Vagina (tissue), 2 donors: ENCODE data around the gene MCCC2.

Experiments
- POLR2A ChIP-seq, 2 donors: fragments of 450-650 bp; IDR thresholded peaks; one replicate each; pipeline ENCODE4 v1.6.1; 2017; ENCODE audit warnings: antibody characterized with exemption in 2 of 2, mild to moderate bottlenecking in 2 of 2, moderate library complexity in 2 of 2
- TF ChIP-seq, protein P1 (sequence below), 3 experiments: fragments of 450-650 bp in 2 of 3; fragments of 200-600 bp in 1 of 3; sonication (generic) in 1 of 3; IDR thresholded peaks; one replicate each; pipeline ENCODE4 v1.5.1; 2017 to 2019; ENCODE audit warnings: antibody characterized with exemption in 3 of 3, mild to moderate bottlenecking in 2 of 3, moderate library complexity in 2 of 3

DNA sequence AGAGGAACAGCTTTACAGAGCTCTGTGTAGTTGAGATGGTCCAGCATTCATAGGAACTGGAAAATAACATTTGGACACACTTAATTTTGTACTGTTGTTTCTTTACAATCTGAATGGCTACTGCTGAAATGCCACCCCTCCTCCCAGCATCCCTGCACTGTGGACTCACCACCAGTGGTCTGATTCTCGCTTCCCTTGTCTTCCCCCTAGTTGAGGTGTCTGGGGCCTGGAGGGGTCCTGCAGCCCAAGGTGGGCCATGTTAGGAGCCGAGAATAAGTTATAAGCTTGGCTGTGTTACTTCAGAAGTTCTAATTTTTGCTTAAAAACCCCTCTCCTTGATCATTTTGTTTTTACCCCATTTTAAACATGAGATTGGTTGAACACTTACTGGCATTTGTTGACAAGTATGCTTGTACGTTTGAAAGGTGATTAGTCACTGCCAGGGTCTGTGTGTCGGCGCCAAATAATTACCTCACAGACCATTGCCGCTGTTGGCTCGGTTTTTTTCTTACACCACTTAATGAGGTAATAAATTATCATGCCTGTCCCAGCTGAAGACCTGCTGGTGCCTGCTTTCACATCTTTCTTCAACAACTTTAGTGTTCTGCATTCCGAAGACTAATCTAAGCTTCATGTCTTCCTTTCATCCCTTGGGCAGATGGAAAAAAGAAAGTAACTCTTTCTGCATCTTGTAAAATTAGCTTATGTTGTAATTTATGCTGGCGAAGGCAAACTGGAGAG lies 65.8 kb downstream of the MCCC2 start:
- TF ChIP-seq, protein P1, sequence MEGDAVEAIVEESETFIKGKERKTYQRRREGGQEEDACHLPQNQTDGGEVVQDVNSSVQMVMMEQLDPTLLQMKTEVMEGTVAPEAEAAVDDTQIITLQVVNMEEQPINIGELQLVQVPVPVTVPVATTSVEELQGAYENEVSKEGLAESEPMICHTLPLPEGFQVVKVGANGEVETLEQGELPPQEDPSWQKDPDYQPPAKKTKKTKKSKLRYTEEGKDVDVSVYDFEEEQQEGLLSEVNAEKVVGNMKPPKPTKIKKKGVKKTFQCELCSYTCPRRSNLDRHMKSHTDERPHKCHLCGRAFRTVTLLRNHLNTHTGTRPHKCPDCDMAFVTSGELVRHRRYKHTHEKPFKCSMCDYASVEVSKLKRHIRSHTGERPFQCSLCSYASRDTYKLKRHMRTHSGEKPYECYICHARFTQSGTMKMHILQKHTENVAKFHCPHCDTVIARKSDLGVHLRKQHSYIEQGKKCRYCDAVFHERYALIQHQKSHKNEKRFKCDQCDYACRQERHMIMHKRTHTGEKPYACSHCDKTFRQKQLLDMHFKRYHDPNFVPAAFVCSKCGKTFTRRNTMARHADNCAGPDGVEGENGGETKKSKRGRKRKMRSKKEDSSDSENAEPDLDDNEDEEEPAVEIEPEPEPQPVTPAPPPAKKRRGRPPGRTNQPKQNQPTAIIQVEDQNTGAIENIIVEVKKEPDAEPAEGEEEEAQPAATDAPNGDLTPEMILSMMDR (IDR thresholded peaks at IDR 0.05) = no peak
- no peak for TF ChIP-seq POLR2A (IDR thresholded peaks at IDR 0.05)
